RKO (cell line): ENCODE data around the gene MLST8.
"Not testable (repeated sequence)": the region's sequence is repeated elsewhere in the genome, so short reads cannot be mapped to it uniquely, and the experiment has no call there.

Experiments used
- DNase-seq: peaks from one replicate; pipeline ENCODE4 v3.0.0-alpha.2; 2016; ENCODE audit warnings: low spot score

Gene MLST8

GRCh38 chr16:2190659-2191445 is 14.4 kb upstream of the MLST8 start:
- no peak for DNase-seq

DNA sequence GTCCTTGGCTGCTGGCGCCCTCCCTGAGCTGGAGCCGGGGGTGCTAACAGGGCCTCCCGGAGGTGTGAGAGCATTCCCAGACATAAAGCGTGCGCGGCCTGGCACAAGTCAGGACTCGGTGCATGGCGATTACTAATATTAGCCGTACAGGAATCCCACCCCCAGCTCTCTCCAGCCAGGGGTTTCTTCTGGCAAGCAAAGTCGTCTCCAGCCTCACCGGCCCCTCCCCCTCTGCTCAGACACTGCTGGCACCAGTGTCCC is 13.9 kb upstream of the MLST8 start:
- no peak for DNase-seq

DNA sequence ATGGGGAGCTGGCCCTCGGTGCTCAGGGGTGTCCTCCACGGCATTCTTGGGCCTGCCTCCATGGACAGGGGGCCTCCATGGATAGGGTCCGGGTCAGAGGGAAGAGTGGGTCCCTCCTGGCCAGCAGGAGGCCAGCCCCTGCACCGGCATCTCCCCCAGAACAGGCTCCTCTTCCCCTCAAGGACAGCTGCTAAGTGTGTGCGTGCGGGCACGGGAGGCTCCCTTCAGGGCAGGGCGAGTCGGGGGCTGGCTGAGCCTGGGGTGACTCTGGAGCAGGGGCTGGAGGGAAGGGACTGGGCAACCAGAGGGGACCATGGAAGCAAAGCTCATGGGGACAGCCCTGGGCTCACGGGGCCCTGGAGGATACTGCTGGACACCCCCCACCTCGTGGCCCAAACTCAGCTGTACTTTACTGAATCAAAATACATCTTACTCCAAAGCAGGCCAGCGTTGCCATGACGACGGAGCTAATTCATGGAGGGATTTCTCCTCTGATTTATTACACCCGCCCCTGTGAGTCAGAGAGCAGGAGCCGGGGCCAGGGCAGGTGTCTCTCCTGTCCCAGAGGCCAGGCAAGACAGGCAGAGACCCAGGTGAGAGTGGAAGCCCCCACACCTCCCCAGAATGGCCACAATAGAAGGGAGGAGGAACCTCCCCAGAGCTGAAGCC is 11.0 kb upstream of the MLST8 start:
- peak; percentile 57 for DNase-seq

DNA sequence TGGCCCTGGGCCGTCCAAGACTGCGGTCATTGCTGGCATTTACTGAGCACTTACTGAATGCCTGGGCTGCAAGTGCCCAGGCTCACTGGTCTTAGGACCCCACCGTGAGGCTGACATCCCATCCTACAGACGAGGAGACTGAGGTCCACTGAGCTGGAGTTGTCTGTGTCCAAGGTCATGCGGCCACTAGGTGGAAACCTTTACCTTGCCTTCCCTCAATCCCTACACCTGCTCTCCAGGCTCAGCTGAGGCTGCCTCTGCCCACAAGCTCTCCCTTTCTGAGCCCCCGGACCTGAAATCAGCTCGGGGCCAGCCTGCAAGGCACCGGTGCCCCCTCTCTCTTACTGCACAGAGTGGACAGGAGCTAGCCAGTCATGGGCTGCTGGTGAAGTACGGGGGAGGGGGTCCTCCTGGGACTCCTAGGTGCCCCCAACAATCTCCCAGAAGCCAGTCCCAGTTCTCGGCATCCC is 10.4 kb upstream of the MLST8 start:
- peak; percentile 70 for DNase-seq

DNA sequence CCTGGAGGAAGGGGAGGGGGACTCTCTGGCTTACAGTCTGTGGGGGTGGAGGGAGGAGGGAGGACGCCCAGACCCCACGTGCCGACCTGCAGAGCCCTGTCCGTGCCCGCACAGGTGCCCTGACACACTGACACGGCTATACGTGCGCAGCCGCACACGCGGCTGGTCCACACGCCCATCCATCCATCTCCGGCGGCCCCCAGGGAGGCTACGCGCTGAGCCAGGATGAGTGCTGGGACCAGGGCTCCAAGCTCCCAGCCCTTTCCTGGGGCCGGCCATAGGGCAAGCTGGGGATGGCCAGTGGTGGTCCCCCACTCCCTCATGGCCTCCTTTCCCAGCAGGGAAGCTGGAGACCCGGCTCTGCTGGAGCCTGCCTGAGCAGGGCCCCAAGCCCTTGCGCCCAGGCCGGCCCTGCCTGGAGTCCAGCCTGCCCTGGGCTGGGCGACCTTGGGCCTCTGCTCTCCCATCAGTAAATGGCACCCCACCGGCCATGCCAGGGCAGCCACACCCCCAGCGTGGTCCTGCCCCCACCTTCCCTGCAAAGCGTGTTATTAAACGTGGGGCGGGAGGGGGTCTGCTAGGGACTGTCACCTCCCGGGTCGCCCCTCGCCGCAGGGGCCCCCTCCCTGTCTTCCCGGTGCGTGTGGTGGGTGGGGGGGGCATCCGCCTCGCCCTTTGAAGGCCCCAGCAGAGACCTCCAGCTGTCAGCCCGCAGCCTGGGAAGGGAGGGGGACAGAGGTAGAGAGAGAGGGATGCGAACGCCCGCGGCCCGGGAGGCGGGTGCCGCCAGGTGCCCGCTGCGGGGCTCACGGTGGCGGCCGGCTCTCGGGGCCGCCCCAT is 9.7 kb upstream of the MLST8 start:
- DNase-seq: no peak

GRCh38 chr16:2196162-2196980 is 8.9 kb upstream of the MLST8 start, which contains the start of gene CASKIN1:
TSS of gene CASKIN1 (minus strand) at chr16:2196605. CDS start at chr16:2196432, 173 bp downstream.
- no peak for DNase-seq

DNA sequence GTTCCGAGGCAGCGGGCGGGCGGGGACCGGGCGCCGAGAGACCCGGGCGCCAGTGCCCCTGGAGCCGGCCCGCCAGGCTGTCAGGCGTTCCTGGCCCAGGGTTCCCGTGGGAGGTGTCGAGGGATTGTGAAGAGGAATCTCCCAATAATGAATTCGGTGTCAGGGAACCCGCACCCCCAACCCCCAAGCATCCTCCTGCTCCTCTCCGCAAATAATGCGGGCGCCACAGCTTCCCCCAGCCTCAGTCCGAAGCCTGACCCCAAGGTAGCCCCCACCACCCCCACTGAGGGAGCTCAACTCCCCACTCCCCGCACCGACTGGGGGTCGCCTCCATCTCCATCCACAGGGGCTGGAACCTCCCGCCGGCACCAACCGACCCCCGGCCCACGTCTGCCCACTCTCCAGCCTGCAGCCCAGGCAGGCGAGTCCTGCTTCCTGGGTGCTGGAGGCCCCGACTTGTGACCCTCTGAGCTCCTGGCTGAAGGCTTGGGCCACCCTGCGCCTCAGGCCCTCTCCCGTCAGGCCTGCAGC is 8.2 kb upstream of the MLST8 start:
- no peak for DNase-seq

DNA sequence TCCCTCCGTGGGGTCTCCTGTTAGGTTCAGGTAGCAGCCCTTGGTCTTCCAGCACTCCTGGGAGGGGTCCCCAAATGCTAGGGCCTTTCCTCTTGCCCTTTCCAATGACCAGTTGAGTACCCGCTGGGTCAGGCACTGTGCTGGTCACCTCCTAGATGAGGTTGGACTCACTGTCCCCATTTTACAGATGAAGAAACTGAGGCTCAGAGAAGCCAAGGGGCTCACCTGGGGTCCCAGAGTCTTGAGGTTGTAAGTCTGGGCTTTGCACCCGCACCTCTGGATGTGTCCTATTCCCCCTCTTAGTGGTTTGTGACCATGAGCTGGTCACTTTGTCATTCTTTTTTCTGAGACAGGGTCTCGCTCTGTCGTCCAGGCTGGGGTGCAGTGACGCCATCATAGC is 7.5 kb upstream of the MLST8 start:
- no peak for DNase-seq

- no peak for DNase-seq
These were observed 7.0 kb upstream of the MLST8 start for GRCh38 chr16:2198283-2198682.

GRCh38 chr16:2199095-2199494 is 6.2 kb upstream of the MLST8 start:
- DNase-seq: no peak

DNA sequence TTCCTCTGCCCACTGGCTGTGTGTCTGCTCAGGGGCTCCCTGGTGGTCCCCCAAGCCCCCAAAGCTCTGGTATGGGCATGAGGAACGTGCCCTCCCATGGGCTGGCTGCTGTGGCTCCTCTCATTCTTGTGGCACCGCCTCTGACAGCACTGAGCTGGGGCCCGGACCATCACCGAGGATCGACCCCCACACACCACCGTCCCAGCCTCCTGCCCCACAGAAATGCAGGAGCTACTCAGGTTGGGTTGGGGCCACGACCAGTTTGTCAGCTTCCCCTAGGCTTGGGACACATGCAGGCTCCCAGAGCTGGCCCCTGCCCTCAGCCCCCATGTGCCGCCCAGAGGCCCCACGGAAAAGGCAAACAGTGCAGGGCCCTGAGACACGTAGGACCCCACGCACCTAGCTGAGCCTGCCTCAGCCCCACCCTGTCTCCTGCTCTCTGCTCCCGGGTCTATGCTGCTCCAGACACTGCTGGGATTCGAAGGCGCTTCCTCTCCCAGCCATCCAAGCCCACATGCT is 5.6 kb upstream of the MLST8 start:
- no peak for DNase-seq

GRCh38 chr16:2200313-2200712 is 4.9 kb upstream of the MLST8 start:
- no peak for DNase-seq

DNA sequence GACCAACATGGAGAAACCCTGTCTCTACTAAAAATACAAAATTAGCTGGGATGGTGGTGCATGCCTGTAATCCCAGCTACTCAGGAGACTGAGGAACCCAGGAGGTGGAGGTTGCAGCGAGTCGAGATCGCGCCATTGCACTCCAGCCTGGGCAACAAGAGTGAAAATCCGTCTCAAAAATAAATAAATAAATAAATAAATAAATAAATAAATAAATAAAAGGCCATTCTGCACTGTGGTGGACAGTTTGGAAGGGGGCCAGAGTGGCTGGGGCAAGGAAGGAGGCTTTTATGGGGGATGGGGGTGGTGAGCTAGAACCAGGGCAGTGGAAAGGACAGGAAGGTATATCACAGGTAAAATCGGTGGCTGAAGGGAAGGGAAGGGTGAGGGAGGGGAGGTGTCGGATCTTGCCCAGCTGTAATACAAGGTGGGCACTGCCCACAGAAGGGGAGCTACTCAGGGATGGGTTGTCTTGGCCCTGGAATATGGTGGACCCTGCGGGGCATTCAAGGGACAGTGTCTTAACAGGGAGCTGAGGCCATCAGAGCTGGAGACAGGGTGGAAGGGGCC is 2.0 kb upstream of the MLST8 start:
- not testable (repeated sequence) for DNase-seq

- DNase-seq: no peak
These were observed 694 bp upstream of the MLST8 start for GRCh38 chr16:2204416-2205103.

DNA sequence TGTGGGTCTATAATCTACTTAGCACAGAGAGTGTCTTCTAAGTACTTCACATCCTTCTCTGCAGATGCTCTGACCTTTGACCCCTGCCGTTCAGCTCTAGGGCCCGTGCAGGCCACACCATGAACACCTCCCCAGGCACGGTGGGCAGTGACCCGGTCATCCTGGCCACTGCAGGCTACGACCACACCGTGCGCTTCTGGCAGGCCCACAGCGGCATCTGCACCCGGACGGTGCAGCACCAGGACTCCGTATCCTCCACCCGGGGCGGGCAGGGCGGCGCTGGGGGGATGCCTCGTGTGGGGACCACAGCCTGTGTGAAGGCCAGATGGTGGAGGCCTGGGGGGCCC is 686 bp downstream of the MLST8 start:
- peak; percentile 71 for DNase-seq

- no peak for DNase-seq
These were observed 1.1 kb downstream of the MLST8 start for GRCh38 chr16:2206420-2206779.

DNA sequence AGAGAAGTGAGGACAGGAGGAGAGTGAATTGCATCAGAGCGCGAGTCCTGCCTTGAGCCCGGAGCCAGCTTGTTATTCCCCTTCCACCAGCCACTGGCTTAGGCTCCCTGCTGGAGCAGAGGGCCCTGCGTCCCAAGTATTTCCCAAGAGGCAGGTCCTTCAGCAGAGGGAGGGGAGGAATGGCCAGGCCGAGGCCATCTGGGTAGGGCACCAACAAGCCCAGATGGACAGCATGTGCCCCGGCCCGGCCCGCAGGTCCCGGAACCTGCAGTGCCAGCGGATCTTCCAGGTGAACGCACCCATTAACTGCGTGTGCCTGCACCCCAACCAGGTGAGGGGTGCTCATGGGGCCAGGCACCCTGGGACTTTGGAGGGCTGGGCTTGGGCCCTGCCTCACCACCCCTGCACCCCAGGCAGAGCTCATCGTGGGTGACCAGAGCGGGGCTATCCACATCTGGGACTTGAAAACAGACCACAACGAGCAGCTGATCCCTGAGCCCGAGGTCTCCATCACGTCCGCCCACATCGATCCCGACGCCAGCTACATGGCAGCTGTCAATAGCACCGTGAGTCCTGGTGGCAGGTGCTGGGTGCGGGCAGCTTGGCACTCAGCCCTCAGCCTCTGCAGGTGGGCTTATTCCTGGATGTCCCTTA is 1.7 kb downstream of the MLST8 start:
- DNase-seq: no peak

- DNase-seq: no peak
These were observed 2.6 kb downstream of the MLST8 start for GRCh38 chr16:2207872-2208271.

DNA sequence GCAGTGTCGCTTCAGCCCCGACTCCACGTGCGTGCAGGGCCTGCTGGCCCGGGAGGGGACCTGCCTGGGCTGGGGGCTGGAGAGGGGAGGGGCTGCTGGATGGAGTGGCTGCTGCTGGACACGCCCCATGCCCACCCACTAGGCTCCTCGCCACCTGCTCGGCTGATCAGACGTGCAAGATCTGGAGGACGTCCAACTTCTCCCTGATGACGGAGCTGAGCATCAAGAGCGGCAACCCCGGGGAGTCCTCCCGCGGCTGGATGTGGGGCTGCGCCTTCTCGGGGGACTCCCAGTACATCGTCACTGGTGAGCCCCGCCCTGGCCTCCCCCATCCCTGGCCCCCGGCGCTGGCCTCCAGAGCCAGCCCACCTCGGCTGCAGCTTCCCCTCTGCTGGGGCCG is 3.1 kb downstream of the MLST8 start:
- DNase-seq: no peak

- no peak for DNase-seq
These were observed 3.5 kb downstream of the MLST8 start for GRCh38 chr16:2208772-2209171.
